ENCODE data around the gene GMDS. TPM values are rescaled to one million over a fixed set of nuclear protein-coding genes. Genes with fewer than 3 reads are reported as not detected.

GMDS gene
- total and polyA plus RNA-seq, 2 of the 8 experiments (the other 6 are each of a cell fraction or from before 2014, with no cell fraction given) = 16.8 to 50.0 TPM

GRCh38 chr6:1657771-1658165 lies 587.6 kb downstream of the GMDS start:
- H3K4ac ChIP-seq (replicated peaks; ENCODE audit: insufficient read length, low read depth, low read length) = no peak overlapping the region
- no peak overlapping the region for H2AK5ac ChIP-seq (ENCODE audit: low read depth, low read length)
- no peak for TF ChIP-seq BACH1 (IDR thresholded peaks at IDR 0.05; ENCODE audit: low read length)
- TF ChIP-seq CREB1 (IDR thresholded peaks at IDR 0.05) = no peak
- TF ChIP-seq KDM1A (IDR thresholded peaks at IDR 0.05; ENCODE audit: borderline replicate concordance, low read length) = no peak
- TF ChIP-seq TEAD4 (IDR thresholded peaks at IDR 0.05; ENCODE audit: low read depth, low read length) = no peak
- TF ChIP-seq HDAC6 (IDR thresholded peaks at IDR 0.05; ENCODE audit: low read depth, low read length) = no peak
- no peak for TF ChIP-seq MAFK (IDR thresholded peaks at IDR 0.05; ENCODE audit: low read depth, low read length)
- no peak overlapping the region for H3K4me2 ChIP-seq (ENCODE audit: insufficient read depth in 1 of 2, low read depth in 2 of 2, low read length in 2 of 2)
- no peak overlapping the region for H3K23ac ChIP-seq (ENCODE audit: insufficient read length)
- no peaks in the 10 kb centered on the region for H3K23me2 ChIP-seq (ENCODE audit: low read depth, low read length)
- no peaks in the 10 kb centered on the region for H4K20me1 ChIP-seq (replicated peaks in 1 of 2; ENCODE audit: control insufficient read depth in 1 of 2, insufficient read depth in 2 of 2, low read length in 2 of 2)
- no peak overlapping the region for H2BK120ac ChIP-seq (replicated peaks; ENCODE audit: low read depth, low read length)
- no peak overlapping the region for H3K18ac ChIP-seq (ENCODE audit: extremely low read depth, low read length)
- no peak overlapping the region for H2BK20ac ChIP-seq (ENCODE audit: low read length)
- no peaks in the 10 kb centered on the region for H3K27me3 ChIP-seq (replicated peaks in 1 of 4; ENCODE audit: control insufficient read depth in 3 of 4, extremely low read depth in 1 of 4, insufficient read depth in 3 of 4, low read length in 3 of 4)
- no peaks in the 10 kb centered on the region for H3K79me1 ChIP-seq (ENCODE audit: low read depth, low read length)
- FAIRE-seq = no peak
- H3K27ac ChIP-seq (ENCODE audit: low read depth, low read length) = no peak overlapping the region
- no peaks in the 10 kb centered on the region for H3K36me3 ChIP-seq (ENCODE audit: control insufficient read depth in 2 of 4, insufficient read depth in 4 of 4, low read length in 3 of 4)
- CTCF ChIA-PET (ENCODE audit: partially characterized antibody) = interaction anchor here (0.7 kb wide), 1 partner anchor 636 kb away, joined by 3 read pairs; no protein-coding TSS in a partner anchor
- no peaks in the 10 kb centered on the region for H3K79me2 ChIP-seq (ENCODE audit: control insufficient read depth in 1 of 2, insufficient read depth in 2 of 2, low read length in 2 of 2)
- no peaks in the 10 kb centered on the region for H3K9me3 ChIP-seq (ENCODE audit: insufficient read depth in 2 of 2, low read depth in 1 of 2, low read length in 1 of 2)
- H3K14ac ChIP-seq (ENCODE audit: insufficient read length) = no peak overlapping the region
- POLR2A ChIA-PET (ENCODE audit: partially characterized antibody) = no interaction called here
- H3K4me3 ChIP-seq (ENCODE audit: extremely low read depth in 1 of 4, insufficient read depth in 2 of 4, low read depth in 3 of 4, low read length in 4 of 4) = no peak overlapping the region
- H2BK15ac ChIP-seq (ENCODE audit: low read length) = no peak overlapping the region
- H3K4me1 ChIP-seq (replicated peaks in 1 of 4; ENCODE audit: control insufficient read depth in 3 of 4, insufficient read depth in 4 of 4, low read length in 3 of 4) = no peaks in the 10 kb centered on the region; a peak in 1 of 7 replicates
- WGBS, 2 experiments (ENCODE audit: extremely low coverage in 1 of 2, insufficient coverage in 1 of 2, insufficient read length in 1 of 2, insufficient replicate concordance in 2 of 2, low coverage in 1 of 2, low lambda C conversion rate in 2 of 2, missing lambda C conversion rate in 1 of 2) = 88% methylated on average over 7 of the region's 7 CpGs; no CpG with 5 or more reads in 1 of the 2 experiments
- H2AFZ ChIP-seq (ENCODE audit: low read length) = no peak overlapping the region
- H2BK5ac ChIP-seq (ENCODE audit: low read depth, low read length) = no peak overlapping the region
- H3K9ac ChIP-seq (replicated peaks in 1 of 4; ENCODE audit: extremely low read depth in 1 of 4, low read depth in 3 of 4, low read length in 3 of 4) = no peak overlapping the region
- no peak overlapping the region for H4K91ac ChIP-seq (replicated peaks; ENCODE audit: insufficient read length, low read length)
- no peak for DNase-seq (ENCODE audit: low read depth in 1 of 2, low spot score in 2 of 2)
- H3K56ac ChIP-seq (replicated peaks; ENCODE audit: insufficient read length, low read depth, low read length) = no peak overlapping the region
- H4K5ac ChIP-seq (ENCODE audit: insufficient read length, low read depth, low read length) = no peak overlapping the region
- H4K8ac ChIP-seq (ENCODE audit: extremely low read depth, insufficient read depth, low read length) = no peak overlapping the region
- H2BK12ac ChIP-seq (ENCODE audit: low read depth, low read length) = no peak overlapping the region
